Memory B cell (primary cell): ENCODE measurements around the gene HSPA14.

Source experiments
- ATAC-seq: fragments of 150-1000 bp; cut with Tn5 transposase; 2 replicates; pipeline ENCODE4 v1.10.0; 2021; ENCODE audit warnings: low read depth, mild to moderate bottlenecking, moderate library complexity
- DNase-seq, 2 donors: peaks; one replicate each; pipeline ENCODE4 v3.0.0; 2022; ENCODE audit warnings: low spot score in 2 of 2
- H3K27ac Mint-ChIP-seq: one replicate; pipeline ENCODE4 v1.8.0; 2022; ENCODE audit warnings: mild to moderate bottlenecking, moderate library complexity, mixed read lengths
- H3K27me3 Mint-ChIP-seq: one replicate; pipeline ENCODE4 v1.8.0; 2022; ENCODE audit warnings: mixed read lengths
- H3K36me3 Mint-ChIP-seq: one replicate; pipeline ENCODE4 v1.8.0; 2022; ENCODE audit warnings: mild to moderate bottlenecking, mixed read lengths
- H3K4me1 Mint-ChIP-seq: one replicate; pipeline ENCODE4 v1.8.0; 2022; ENCODE audit warnings: mixed read lengths
- H3K4me3 Mint-ChIP-seq: one replicate; pipeline ENCODE4 v1.8.0; 2022; ENCODE audit warnings: mild to moderate bottlenecking, moderate library complexity, mixed read lengths
- H3K9me3 Mint-ChIP-seq: one replicate; pipeline ENCODE4 v1.8.0; 2022; ENCODE audit warnings: mixed read lengths

The HSPA14 gene

DNA sequence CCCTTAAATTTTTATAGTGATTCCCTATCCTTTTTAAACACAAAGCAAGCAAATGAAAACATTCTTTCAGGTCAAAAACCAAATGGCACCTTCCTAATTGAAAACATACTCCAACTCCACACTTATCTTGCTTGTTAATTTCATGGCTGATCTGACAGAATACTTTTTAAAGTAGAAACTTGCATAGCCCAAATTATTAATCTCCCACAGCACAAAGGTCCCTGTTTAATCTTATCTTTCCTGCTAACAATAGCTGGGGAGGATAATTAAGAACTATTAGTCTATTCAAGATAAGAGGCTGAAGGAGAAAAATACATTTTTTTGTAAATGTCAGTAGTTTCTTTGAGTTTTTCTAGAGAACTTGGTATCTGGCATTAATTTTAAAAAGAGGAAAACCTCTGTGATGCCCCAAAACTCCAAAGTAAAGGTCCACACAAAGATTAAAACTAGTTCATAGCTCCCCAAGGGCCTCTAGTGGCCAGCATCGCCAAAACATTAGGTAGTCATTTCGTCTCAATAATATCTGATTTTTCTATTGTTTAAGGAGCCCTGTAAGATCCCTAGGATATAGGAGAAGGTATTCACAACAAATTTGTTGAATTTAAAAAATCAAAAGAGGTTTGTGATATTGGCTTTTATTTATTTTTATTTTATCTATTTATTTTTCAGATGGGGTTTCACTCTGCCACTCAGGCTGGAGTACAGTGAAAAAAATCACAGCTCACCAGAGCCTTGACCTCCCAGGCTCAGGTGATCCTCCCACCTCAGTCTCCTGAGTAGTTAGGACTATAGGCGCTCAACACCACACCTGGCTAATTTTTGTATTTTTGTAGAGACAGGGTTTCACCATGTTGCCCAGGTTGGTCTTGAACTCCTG lies 15.0 kb upstream of the HSPA14 start:
- H3K4me1 Mint-ChIP-seq: peaks cover 13% of the 10 kb centered on the region
- peak; percentile 31 to 43 for DNase-seq

GRCh38 chr10:14823966-14824365 lies 14.1 kb upstream of the HSPA14 start:
- peaks cover 2% of the 10 kb centered on the region for H3K9me3 Mint-ChIP-seq
- no peak for ATAC-seq
- H3K4me1 Mint-ChIP-seq: peaks cover 13% of the 10 kb centered on the region
- H3K27ac Mint-ChIP-seq: no peak overlapping the region
- no peak overlapping the region for H3K4me3 Mint-ChIP-seq
- H3K36me3 Mint-ChIP-seq: peaks cover 1% of the 10 kb centered on the region
- DNase-seq: no peak
- no peaks in the 10 kb centered on the region for H3K27me3 Mint-ChIP-seq

More for the DNA sequence above, 15.0 kb upstream of the HSPA14 start:
- Mint-ChIP-seq H3K36me3 (peaks cover 1% of the 10 kb centered on the region), H3K27ac (peak overlapping the region; percentile 22), H3K27me3 (no peaks in the 10 kb centered on the region), H3K4me3 (no peak overlapping the region), H3K9me3 (peaks cover 2% of the 10 kb centered on the region)
- peak; percentile 72 for ATAC-seq

DNA sequence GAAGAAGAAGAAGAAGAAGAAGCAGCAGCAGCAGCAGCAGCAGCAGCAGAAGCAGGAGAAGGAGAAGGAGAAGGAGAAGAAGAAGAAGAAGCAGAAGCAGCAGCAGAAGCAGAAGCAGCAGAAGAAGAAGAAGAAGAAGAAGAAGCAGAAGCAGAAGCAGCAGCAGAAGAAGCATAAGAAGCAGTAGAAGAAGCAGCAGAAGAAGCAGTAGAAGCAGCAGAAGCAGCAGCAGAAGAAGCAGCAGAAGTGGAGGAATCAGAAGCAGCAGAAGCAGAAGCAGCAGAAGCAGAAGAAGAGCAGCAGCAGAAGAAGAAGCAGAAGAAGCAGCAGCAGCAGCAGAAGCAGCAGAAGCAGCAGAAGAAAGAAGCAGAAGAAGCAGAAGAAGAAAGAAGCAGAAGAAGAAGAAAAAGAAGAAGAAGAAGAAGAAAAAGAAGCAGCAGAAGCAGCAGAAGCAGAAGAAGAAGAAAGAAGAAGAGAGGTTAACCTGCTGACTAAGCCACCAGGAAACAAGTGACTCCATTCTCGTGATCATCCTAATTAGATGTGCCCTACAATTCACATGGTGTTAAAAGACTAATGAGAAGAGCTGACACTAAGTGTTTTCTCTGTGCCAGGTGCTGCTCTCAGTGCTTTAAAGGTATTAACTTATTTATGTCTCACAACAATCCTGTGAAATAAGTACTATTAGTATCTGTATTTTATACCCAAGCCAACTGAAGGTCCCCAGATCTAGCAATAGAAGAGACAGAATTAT lies 11.9 kb upstream of the HSPA14 start:
- peak; percentile 44 for ATAC-seq
- Mint-ChIP-seq H3K27ac (peak overlapping the region; percentile 2), H3K4me1 (peaks cover 9% of the 10 kb centered on the region), H3K4me3 (no peak overlapping the region), H3K36me3 (no peaks in the 10 kb centered on the region), H3K9me3 (no peaks in the 10 kb centered on the region), H3K27me3 (no peaks in the 10 kb centered on the region)
- no peak for DNase-seq

GRCh38 chr10:14833106-14833505 lies 5.0 kb upstream of the HSPA14 start:
- H3K27me3 Mint-ChIP-seq: no peaks in the 10 kb centered on the region
- DNase-seq (no peak), ATAC-seq (no peak)
- no peaks in the 10 kb centered on the region for H3K4me1 Mint-ChIP-seq
- no peaks in the 10 kb centered on the region for H3K9me3 Mint-ChIP-seq
- H3K4me3 Mint-ChIP-seq: no peak overlapping the region
- H3K27ac Mint-ChIP-seq: no peak overlapping the region
- H3K36me3 Mint-ChIP-seq: peaks cover 12% of the 10 kb centered on the region

DNA sequence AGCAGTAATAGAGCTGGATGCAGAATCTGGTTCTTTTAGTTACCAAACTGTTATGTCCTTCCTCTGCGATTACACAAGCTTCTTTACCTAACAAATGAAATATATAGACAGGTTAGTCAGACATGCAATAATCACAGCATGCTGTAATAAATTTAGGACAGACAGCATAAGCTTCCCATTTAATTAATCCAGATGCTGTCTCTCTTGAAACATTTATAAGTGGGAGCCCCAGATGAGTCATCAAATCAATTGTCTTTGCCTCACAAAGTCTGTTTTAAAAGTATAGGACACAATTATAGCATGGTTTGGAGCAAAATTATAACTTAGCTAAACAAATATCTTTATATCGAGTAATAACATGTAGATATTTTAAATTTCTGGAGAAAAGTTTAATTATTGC lies 1.9 kb upstream of the HSPA14 start:
- Mint-ChIP-seq H3K9me3 (no peaks in the 10 kb centered on the region), H3K4me1 (peaks cover 6% of the 10 kb centered on the region), H3K36me3 (peaks cover 14% of the 10 kb centered on the region), H3K4me3 (no peak overlapping the region), H3K27me3 (no peaks in the 10 kb centered on the region), H3K27ac (no peak overlapping the region)
- ATAC-seq (no peak), DNase-seq (no peak)

DNA sequence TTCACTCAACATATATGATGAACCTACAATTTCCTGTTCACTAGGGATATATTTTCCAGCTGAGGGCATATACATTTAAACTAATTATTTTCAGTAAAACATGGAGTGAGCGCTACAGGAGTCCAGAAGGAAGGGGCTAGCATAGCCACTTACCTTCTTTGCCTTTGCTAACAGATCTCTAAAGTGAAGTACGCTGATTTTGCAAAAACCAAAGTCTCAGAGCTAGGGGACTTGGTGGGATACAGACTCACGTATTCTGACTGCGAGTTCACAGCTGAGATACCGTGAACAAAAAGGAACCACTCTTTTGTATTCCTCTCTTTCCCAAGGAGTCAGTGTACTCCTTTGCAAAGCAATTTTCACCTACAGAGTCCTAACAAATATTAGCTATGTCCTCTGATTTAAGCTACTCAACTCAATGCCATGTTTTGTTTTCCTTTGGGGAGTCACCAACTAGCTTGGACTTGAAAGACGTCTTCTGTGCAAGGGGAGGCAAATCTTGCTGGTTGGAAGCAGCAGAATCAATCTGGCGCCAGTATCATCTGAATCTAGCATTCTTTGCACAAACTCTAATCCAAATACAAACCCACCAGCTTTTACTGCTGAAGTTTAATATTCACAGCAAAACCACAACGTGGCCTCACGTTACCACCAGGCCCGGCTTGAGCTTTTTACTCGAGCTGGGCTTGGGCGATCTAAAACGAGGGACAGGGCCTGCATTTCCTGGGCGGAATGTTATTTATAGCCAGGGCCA lies 926 bp upstream of the HSPA14 start:
- Mint-ChIP-seq H3K4me1 (peaks cover 6% of the 10 kb centered on the region), H3K4me3 (peak overlapping the region; percentile 97), H3K27ac (peak overlapping the region; percentile 98), H3K36me3 (peaks cover 11% of the 10 kb centered on the region), H3K27me3 (no peaks in the 10 kb centered on the region), H3K9me3 (no peaks in the 10 kb centered on the region)
- no peak for ATAC-seq
- no peak for DNase-seq

GRCh38 chr10:14838582-14839304 lies 637 bp downstream of the HSPA14 start:
- Mint-ChIP-seq H3K36me3 (peaks cover 12% of the 10 kb centered on the region), H3K27me3 (no peaks in the 10 kb centered on the region), H3K27ac (peak overlapping the region; percentile 98), H3K4me1 (peaks cover 6% of the 10 kb centered on the region), H3K4me3 (peak overlapping the region; percentile 97), H3K9me3 (no peaks in the 10 kb centered on the region)
- no peak for ATAC-seq
- DNase-seq: peak; percentile 12 to 28

- Mint-ChIP-seq H3K4me3 (peak overlapping the region; percentile 97), H3K36me3 (peaks cover 13% of the 10 kb centered on the region), H3K27ac (peak overlapping the region; percentile 98), H3K27me3 (no peaks in the 10 kb centered on the region), H3K9me3 (no peaks in the 10 kb centered on the region), H3K4me1 (peaks cover 6% of the 10 kb centered on the region)
- ATAC-seq: no peak
- no peak for DNase-seq
These were observed 1.2 kb downstream of the HSPA14 start for GRCh38 chr10:14839305-14839695.

- Mint-ChIP-seq H3K4me3 (no peak overlapping the region), H3K27me3 (no peaks in the 10 kb centered on the region), H3K4me1 (peaks cover 6% of the 10 kb centered on the region), H3K27ac (no peak overlapping the region), H3K36me3 (peaks cover 14% of the 10 kb centered on the region), H3K9me3 (no peaks in the 10 kb centered on the region)
- DNase-seq (no peak), ATAC-seq (no peak)
These were observed 2.1 kb downstream of the HSPA14 start for GRCh38 chr10:14840178-14840577.

DNA sequence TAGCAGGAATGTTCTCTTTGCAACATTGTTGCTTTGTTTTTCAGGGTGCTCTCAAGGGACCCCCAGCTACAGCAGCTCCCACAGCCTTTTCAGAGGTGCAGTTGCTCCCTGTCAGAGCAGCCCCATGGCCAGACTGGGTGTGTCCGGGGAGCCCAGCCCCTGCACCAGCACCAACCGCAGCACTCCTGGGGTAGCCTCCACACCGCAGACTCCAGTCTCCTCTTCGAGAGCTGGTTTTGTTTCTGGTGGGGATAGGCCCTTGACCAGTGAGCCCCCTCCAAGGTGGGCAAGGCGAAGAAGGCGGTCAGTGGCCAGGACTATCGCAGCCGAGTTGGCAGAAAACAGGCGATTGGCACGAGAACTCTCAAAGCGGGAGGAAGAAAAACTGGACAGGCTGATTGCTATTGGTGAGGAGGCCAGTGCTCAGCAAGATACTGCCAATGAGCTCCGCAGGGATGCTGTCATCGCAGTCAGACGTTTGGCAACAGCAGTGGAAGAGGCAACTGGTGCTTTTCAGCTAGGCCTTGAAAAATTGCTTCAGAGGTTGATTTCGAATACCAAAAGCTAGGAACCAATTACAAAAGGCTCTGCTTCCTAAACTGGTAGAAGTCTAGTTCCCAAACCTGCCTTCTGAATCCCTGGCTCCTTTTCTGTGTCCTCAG lies 5.4 kb downstream of the HSPA14 start:
- Mint-ChIP-seq H3K4me3 (no peak overlapping the region), H3K36me3 (peaks cover 15% of the 10 kb centered on the region), H3K9me3 (no peaks in the 10 kb centered on the region), H3K4me1 (peaks cover 9% of the 10 kb centered on the region), H3K27me3 (no peaks in the 10 kb centered on the region), H3K27ac (no peak overlapping the region)
- ATAC-seq: no peak
- no peak for DNase-seq

GRCh38 chr10:14844948-14845347 lies 6.8 kb downstream of the HSPA14 start:
- no peaks in the 10 kb centered on the region for H3K27me3 Mint-ChIP-seq

DNA sequence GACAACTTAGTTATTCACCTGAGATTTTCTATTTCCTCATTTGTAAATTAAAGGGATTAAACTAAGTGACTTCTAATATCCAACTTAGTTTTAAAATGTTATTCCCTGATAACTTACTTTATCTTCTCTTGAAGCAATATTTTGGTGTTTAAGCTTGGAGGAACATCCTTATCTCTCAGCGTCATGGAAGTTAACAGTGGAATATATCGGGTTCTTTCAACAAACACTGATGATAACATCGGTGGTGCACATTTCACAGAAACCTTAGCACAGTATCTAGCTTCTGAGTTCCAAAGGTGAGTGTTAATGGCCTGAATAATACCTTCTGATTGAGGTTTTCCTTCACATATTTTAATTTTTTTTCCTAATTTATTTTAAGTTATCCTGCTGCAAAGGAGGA lies 14.1 kb downstream of the HSPA14 start:
- Mint-ChIP-seq H3K27me3 (no peaks in the 10 kb centered on the region), H3K27ac (no peak overlapping the region), H3K4me3 (no peak overlapping the region), H3K9me3 (no peaks in the 10 kb centered on the region), H3K36me3 (peaks cover 14% of the 10 kb centered on the region), H3K4me1 (no peaks in the 10 kb centered on the region)
- ATAC-seq (no peak), DNase-seq (no peak)

More at GRCh38 chr10:14844948-14845347, 6.8 kb downstream of the HSPA14 start:
- Mint-ChIP-seq H3K36me3 (peaks cover 13% of the 10 kb centered on the region), H3K9me3 (no peaks in the 10 kb centered on the region), H3K27ac (no peak overlapping the region), H3K4me3 (no peak overlapping the region), H3K4me1 (peaks cover 3% of the 10 kb centered on the region)
- no peak for DNase-seq
- no peak for ATAC-seq

- H3K27me3 Mint-ChIP-seq: no peaks in the 10 kb centered on the region
- H3K27ac Mint-ChIP-seq: no peak overlapping the region
- ATAC-seq (no peak), DNase-seq (no peak)
- no peaks in the 10 kb centered on the region for H3K9me3 Mint-ChIP-seq
- no peaks in the 10 kb centered on the region for H3K4me1 Mint-ChIP-seq
- H3K4me3 Mint-ChIP-seq: no peak overlapping the region
- peaks cover 23% of the 10 kb centered on the region for H3K36me3 Mint-ChIP-seq
These were observed 17.3 kb downstream of the HSPA14 start for GRCh38 chr10:14855453-14855852.
